HG03460 (cell line): Measurements from ENCODE around the gene C4B.
"Not testable (repeated sequence)": the region's sequence is repeated elsewhere in the genome, so short reads cannot be mapped to it uniquely, and the experiment has no call there.

ENCODE experiments used
- ATAC-seq: cut with Tn5 transposase; IDR thresholded peaks from one replicate; pipeline ENCODE4 v1.9.1; 2021; ENCODE audit not compliant: unreplicated experiment

The C4B gene

DNA sequence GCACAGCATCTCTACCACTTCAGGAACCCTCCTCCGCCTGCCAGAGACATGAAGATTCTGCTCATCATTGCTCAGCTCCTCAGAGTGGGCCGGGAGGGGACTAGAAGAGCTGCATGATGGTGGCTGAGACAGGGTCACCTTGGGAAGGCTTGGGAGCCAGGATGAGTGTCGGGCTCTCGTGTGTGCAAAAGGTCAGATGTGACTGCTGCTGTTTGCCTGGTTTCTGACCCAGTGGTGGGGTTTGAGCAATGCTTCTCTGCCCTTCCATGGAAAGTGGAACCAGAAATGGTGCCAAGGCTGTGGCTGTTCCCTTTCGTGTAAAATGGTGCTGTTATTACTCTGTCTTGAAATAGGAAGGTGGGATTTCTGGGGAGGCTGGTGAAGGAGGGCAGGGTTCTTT lies 33.6 kb upstream of the C4B start:
- not testable (repeated sequence) for ATAC-seq

DNA sequence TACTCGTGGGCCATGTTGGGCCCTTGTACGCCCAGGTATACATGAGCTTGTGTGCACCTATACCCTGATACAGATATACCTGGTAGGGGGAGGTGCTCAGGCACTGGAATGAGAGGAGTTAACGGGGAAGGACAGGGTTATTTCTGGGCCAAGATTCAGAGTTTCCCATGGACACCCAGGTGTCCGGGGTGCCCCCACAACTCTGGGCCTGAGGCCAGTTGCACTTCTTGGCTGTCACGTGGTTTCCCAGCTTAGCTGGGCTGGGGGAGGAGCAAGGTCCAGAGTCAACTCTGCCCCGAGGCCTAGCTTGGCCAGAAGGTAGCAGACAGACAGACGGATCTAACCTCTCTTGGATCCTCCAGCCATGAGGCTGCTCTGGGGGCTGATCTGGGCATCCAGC lies 32.9 kb upstream of the C4B start, which contains the start of gene C4A:
TSS of gene C4A (plus strand) at position 314 of the 400 bp plus-strand sequence. CDS start at position 365, 51 bp downstream.
- ATAC-seq: not testable (repeated sequence)

DNA sequence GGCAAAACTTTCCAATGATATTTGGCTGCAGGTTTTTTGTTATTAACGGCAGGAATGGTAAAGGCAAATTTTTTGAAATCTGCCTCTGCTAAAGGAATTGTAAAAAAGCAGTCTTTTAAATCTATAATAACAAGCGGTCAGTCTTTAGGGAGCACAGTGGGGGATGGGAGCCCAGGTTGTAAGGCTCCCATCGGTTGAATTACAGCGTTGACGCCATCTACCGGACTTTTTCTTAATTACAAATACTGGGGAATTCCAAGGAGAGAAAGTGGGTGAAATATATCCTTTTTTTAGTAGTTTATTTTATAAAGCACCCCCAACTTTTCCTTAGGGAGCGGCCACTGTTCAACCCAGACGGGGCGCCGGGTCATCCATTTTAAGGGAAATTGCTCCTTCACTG lies 25.2 kb upstream of the C4B start:
- ATAC-seq: not testable (repeated sequence)

DNA sequence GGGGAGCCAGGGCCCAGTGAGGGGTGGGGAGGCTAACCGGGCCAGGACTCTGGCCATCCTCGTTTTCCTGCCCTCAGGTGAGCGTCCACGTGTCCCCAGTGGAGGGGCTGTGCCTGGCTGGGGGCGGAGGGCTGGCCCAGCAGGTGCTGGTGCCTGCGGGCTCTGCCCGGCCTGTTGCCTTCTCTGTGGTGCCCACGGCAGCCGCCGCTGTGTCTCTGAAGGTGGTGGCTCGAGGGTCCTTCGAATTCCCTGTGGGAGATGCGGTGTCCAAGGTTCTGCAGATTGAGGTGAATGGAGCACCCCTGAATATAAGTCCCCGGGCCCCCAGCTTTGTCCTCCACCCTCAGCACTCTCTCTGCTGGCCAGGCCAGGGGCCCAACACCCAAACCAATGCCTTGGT lies 20.2 kb upstream of the C4B start:
- not testable (repeated sequence) for ATAC-seq

DNA sequence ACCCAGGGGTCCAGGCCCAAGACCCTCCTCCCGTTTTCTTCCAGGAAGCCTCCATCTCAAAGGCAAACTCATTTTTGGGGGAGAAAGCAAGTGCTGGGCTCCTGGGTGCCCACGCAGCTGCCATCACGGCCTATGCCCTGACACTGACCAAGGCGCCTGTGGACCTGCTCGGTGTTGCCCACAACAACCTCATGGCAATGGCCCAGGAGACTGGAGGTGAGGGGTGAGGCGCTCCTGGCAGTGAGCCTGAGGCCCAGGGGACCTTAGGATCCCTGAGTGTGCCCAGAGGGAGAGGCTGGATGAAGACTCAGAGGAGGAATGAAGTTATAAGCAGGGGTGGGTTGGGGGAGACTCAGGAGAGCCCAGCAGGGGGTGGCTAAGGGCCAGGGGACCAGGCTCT lies 18.2 kb upstream of the C4B start:
- not testable (repeated sequence) for ATAC-seq

DNA sequence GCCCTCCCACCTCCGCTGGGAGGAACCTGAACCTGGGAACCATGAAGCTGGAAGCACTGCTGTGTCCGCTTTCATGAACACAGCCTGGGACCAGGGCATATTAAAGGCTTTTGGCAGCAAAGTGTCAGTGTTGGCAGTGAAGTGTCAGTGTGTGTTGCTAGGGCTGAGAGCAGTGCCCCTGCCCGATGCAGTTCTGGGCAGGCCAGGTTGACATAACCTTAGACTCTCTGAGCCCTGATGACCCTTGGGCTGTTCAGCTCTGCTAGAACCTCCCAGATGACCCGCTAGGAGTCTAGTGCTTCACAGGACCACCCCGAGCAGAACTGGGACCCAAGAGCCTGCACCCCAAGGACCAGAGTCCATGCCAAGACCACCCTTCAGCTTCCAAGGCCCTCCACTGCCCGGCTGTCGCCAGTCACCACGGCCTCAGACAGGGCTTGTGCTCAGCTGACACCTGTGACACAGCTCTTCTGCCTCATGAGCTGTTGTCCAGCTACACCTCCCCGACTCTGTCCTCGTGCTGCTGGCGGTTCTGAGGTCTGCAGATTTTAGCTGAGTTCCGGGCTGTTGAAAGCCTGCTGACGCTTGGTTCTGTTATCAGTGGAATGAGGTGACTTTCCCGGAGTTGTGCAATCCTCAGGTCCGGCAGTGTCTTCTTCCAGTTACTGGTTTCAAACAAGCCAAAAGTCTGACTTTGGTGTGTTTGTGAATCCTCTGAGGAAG lies 11.9 kb upstream of the C4B start:
- ATAC-seq: not testable (repeated sequence)

DNA sequence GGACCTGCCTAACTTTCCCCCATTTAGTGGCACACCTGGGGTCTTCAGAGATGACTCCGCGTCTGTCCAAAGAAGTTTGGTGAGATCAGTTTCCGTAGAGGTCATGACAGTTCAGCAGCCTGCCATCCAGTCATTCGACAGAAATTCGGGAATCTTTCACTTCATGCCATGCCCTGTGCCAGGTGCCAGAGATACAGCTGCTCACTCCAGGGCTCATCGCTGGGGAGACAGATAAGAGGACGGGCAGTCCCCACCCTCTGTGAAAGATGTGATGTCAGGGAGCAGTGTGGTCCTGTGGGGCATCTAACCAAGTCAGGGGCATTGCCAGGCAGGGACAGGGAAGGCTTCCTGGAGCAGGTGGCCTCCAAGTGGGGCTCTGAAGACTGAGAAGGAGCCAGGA lies 11.3 kb upstream of the C4B start:
- not testable (repeated sequence) for ATAC-seq

DNA sequence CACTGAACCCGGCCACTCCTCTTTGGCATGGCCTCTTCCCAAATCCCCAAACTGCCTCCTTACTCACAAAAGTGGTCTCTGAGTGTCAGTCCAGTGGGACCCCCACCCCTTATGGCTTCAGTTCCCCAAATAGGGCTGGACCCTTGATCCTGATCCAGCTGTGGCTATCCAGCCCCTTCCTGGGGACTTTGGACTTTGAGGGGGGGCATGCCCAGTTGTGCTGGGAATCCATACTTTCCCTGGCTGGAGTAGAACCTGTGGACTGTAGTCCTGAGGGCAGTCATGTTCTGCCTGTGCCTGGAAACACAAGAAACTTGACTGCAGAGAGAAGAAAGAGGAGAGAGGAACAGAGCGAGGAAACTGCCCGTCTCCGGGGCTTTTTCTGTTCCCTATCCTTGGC lies 10.2 kb upstream of the C4B start:
- not testable (repeated sequence) for ATAC-seq

DNA sequence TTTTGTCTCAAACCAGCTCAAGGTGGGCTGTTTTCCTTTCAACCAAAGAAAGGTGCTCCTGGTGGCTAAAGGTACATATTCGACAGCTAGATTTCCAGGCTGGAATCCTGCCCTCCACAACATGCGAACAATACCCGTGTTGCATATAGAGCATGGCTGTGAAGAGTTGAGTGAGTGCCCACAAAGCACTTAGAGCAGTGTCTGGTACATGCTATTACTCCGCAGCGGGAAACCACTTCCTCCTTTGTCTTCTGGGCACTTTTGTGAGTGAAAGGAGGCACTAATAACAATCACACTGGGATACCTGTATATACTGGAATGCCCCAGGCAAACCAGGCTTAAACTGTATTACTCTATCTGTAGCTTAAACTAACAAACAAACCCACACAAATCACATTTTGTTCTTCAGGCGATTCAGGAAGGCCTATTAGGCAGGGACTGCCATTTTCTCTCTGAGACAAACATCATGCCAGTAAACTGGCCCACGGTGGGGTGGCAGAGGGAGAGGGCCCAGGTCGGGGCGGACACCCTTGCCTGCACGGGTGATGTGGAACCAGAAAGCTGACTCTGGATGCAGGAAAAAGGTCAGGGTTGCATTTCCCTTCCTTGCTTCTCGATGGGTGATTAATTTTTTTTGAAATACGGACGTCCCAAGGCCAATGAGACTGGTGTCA lies 9.6 kb upstream of the C4B start:
- ATAC-seq: not testable (repeated sequence)

DNA sequence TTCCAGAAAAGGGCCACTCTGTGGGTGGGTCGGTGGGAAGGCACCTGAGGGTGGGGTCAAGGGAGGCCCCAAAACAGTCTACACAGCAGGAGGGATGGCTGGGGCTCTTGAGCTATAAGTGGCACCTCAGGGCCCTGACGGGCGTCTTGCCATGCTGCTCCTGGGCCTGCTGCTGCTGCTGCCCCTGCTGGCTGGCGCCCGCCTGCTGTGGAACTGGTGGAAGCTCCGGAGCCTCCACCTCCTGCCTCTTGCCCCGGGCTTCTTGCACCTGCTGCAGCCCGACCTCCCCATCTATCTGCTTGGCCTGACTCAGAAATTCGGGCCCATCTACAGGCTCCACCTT lies 9.1 kb upstream of the C4B start:
- ATAC-seq: not testable (repeated sequence)

DNA sequence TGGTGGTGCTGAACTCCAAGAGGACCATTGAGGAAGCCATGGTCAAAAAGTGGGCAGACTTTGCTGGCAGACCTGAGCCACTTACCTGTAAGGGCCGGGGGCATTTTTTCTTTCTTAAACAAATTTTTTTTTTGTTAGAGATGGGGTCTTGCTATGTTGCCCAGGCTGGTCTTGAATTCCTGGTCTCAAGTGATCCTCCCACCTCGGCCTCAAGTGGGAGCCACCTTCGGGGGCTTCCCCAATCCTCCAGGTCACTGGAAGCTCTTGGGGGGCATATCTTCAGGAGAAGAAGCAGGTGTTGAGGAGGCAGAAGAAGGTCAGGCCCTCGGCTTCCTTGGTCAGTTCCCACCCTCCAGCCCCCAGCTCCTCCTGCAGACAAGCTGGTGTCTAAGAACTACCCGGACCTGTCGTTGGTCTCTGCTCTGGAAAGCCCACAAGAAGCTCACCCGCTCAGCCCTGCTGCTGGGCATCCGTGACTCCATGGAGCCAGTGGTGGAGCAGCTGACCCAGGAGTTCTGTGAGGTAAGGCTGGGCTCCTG lies 8.5 kb upstream of the C4B start:
- not testable (repeated sequence) for ATAC-seq

DNA sequence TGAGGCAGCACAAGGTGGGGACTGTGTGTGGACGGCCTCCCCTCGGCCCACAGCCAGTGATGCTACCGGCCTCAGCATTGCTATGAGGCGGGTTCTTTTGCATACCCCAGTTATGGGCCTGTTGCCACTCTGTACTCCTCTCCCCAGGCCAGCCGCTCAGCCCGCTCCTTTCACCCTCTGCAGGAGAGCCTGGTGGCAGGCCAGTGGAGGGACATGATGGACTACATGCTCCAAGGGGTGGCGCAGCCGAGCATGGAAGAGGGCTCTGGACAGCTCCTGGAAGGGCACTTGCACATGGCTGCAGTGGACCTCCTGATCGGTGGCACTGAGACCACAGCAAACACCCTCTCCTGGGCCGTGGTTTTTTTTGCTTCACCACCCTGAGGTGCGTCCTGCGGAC lies 7.5 kb upstream of the C4B start:
- not testable (repeated sequence) for ATAC-seq

DNA sequence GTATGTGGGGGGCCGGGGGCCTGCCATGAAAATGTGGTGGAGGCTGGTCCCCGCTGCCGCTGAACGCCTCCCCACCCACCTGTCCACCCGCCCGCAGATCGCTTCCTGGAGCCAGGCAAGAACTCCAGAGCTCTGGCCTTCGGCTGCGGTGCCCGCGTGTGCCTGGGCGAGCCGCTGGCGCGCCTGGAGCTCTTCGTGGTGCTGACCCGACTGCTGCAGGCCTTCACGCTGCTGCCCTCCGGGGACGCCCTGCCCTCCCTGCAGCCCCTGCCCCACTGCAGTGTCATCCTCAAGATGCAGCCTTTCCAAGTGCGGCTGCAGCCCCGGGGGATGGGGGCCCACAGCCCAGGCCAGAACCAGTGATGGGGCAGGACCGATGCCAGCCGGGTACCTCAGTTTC lies 6.6 kb upstream of the C4B start:
- ATAC-seq: not testable (repeated sequence)

DNA sequence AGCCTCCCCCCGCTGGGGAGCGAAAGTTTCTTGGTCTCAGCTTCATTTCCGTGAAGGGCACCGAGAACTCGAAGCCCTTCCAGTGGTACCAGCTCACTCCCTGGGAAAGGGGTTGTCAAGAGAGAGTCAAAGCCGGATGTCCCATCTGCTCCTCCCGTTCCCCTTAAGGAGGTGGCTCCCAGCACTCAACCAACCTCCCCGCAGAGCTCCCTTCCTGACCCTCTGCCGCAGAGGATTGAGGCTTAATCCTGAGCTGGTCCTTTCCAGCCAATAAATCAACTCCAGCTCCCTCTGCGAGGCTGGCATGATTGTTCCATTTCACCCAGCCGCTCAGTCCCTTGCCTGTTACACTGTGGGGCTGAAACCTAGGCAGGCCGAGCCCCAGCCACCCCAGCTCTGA lies 6.0 kb upstream of the C4B start:
- not testable (repeated sequence) for ATAC-seq

DNA sequence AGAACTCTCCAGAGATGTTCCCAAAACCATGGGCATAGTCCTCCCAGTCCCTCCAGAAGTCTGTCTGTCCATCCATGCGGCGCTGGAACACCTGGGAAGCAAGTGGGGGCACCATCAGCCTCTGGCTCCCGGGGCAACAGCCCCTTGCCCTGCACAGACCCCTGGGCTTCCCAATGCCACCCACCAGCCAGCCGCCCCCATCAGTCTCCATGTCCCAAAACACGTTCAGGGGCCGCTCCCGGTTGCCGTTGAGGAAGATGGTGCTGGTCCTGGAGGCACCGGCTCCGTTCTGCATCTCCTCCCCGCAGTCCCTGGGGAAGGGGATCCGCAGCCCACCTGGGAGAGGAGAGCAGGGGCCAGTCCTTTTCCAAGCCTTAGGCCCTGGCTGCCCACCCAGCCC lies 5.1 kb upstream of the C4B start:
- ATAC-seq: not testable (repeated sequence)

DNA sequence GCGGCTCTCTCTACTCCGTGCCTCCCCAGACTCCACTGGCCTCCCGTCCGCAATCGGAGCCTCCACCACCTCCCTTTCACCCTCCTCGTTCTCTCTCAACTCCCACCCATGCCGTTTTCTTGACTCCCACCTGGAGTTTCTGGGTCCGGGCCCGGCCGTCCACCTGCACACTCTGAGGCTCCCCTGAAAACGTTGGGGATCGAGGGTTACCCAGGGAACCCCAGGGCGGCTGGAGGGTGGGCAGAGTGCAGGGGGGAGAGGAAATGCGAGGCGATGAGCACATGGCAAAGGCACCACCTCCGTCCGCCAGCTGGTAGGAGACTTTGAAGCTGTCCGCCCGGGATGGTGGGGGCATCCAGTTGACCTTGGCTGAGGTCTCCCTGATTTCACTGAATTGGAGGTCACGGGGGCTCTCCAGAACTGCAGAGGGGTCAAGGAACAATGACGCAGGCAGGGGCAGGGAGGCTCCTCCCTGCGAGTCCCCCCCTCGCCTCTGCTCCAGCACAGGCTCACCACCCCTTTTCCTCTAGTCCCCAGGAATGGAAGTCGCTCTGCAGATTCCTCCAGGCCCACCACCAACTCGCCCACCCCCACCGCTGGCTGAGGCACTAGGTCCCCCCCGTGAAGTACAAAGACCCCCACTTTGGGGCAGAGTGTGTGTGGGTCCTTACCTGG lies 3.6 kb upstream of the C4B start:
- not testable (repeated sequence) for ATAC-seq

DNA sequence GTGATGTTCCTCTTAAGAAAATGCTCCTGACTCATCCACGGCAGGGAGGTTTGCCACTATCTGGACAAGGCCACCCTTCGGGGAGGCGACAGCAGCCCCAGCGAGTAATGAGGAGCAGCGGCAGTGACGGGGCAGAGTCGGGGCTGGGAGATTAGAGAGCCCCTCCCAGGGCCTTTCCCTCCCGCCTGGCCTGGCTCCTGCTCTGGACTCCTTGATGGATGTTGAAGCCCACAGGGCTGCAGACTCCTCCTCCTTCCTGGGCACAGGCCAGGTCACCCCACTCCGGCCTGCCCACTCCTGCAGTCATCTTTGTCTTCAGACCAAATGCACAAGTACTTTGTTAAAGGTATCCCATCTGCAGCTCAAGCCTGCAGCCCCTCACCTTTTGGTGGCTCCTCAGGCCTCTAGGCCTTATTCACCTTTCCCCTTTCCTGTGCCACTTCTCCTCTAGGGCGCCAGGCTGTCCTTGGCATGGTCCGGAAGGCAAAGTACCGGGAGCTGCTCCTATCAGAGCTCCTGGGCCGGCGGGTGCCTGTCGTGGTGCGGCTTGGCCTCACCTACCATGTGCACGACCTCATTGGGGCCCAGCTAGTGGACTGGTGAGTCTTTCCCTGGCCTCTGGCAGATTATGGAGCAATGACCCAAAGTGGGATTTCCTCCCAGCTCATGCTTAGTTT lies 1.5 kb upstream of the C4B start:
- not testable (repeated sequence) for ATAC-seq

DNA sequence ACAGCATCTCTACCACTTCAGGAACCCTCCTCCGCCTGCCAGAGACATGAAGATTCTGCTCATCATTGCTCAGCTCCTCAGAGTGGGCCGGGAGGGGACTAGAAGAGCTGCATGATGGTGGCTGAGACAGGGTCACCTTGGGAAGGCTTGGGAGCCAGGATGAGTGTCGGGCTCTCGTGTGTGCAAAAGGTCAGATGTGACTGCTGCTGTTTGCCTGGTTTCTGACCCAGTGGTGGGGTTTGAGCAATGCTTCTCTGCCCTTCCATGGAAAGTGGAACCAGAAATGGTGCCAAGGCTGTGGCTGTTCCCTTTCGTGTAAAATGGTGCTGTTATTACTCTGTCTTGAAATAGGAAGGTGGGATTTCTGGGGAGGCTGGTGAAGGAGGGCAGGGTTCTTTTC lies 857 bp upstream of the C4B start:
- not testable (repeated sequence) for ATAC-seq

DNA sequence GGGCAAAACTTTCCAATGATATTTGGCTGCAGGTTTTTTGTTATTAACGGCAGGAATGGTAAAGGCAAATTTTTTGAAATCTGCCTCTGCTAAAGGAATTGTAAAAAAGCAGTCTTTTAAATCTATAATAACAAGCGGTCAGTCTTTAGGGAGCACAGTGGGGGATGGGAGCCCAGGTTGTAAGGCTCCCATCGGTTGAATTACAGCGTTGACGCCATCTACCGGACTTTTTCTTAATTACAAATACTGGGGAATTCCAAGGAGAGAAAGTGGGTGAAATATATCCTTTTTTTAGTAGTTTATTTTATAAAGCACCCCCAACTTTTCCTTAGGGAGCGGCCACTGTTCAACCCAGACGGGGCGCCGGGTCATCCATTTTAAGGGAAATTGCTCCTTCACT lies 7.5 kb downstream of the C4B start:
- ATAC-seq: not testable (repeated sequence)

DNA sequence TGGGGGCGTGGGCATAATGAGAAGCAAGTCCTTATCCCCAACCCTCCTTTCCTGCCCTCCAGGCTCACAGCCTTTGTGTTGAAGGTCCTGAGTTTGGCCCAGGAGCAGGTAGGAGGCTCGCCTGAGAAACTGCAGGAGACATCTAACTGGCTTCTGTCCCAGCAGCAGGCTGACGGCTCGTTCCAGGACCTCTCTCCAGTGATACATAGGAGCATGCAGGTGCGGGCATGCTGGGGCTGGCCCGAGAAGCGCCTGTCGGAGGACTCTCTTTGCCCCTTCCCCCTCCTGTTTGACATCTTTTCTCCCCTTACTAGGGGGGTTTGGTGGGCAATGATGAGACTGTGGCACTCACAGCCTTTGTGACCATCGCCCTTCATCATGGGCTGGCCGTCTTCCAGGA lies 14.0 kb downstream of the C4B start:
- not testable (repeated sequence) for ATAC-seq

DNA sequence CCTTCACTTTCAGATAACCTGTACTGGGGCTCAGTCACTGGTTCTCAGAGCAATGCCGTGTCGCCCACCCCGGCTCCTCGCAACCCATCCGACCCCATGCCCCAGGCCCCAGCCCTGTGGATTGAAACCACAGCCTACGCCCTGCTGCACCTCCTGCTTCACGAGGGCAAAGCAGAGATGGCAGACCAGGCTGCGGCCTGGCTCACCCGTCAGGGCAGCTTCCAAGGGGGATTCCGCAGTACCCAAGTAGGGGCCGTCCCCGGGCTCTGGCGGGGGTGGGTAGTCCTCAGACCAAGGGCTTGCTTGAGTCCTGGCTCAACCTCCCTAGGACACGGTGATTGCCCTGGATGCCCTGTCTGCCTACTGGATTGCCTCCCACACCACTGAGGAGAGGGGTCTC lies 15.0 kb downstream of the C4B start:
- not testable (repeated sequence) for ATAC-seq
